ENCODE measurements around the gene TSPEAR. TPM values are rescaled to one million over a fixed set of nuclear protein-coding genes. Genes with fewer than 3 reads are reported as not detected.

The TSPEAR gene
- total RNA-seq, 4 donors from 2014 or later, result not detected

DNA sequence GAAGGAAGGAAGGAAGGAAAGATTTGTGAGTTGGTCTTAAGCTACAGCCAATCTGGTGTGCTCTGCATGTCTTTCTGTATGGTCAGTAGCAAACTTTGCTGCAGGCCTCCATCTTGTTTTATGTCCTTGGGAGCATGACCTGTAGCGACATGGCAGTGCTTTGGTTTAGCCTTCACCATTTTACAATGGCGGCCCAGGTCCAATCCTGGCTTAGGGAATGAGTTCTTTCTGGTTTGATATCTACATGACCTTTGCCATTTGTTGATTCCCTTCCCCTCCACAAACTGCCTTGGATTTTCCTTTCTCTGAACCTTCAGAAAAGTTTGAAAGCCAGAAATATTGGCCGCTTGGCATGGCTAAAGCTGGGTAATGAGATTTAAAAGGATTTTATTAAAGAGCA, 30.5 kb upstream of the TSPEAR start:
- Histone ChIP-seq H3K4me1 (no peaks in the 10 kb centered on the region), H3K4me3 (no peak overlapping the region), H3K9me3 (peaks cover 0 to 35% (median 9%) of the 10 kb centered on the region in 4 donors), H3K27me3 (no peaks in the 10 kb centered on the region), H3K27ac (no peak overlapping the region), H3K36me3 (no peaks in the 10 kb centered on the region)
- no peak for TF ChIP-seq POLR2A (IDR thresholded peaks at IDR 0.05)
- no peak for DNase-seq (ENCODE audit: low spot score in 2 of 2)
- WGBS, 2 donors, result 90 to 92% methylated on average over 3 of the region's 3 CpGs

DNA sequence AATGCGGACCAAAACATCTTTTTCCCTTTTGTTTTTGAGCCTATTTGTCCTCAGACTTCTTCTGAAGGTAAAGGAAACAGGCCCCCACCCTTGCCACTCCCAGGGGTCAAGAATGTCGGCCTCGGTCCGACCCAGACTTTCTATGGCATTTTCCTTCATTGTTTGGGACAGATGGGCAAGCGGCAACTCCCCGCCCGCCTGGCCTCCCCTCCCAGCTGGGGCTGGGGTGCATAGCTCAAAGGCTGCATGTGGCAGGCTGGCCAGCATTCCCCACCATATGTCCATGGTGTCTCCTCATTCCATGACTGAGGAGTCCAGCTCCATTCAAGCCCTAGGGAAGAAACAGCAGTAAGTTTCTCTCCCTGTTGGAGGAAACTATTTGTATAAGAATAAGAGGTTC, 29.4 kb upstream of the TSPEAR start:
- Histone ChIP-seq H3K4me3 (no peak overlapping the region), H3K27ac (no peak overlapping the region), H3K4me1 (no peaks in the 10 kb centered on the region), H3K9me3 (peaks cover 0 to 47% (median 9%) of the 10 kb centered on the region in 4 donors), H3K27me3 (no peaks in the 10 kb centered on the region), H3K36me3 (no peaks in the 10 kb centered on the region)
- 87% methylated on average over 7 of the region's 7 CpGs for WGBS, 2 donors
- TF ChIP-seq, protein P1, sequence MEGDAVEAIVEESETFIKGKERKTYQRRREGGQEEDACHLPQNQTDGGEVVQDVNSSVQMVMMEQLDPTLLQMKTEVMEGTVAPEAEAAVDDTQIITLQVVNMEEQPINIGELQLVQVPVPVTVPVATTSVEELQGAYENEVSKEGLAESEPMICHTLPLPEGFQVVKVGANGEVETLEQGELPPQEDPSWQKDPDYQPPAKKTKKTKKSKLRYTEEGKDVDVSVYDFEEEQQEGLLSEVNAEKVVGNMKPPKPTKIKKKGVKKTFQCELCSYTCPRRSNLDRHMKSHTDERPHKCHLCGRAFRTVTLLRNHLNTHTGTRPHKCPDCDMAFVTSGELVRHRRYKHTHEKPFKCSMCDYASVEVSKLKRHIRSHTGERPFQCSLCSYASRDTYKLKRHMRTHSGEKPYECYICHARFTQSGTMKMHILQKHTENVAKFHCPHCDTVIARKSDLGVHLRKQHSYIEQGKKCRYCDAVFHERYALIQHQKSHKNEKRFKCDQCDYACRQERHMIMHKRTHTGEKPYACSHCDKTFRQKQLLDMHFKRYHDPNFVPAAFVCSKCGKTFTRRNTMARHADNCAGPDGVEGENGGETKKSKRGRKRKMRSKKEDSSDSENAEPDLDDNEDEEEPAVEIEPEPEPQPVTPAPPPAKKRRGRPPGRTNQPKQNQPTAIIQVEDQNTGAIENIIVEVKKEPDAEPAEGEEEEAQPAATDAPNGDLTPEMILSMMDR (IDR thresholded peaks at IDR 0.05), result no peak
- TF ChIP-seq POLR2A (IDR thresholded peaks at IDR 0.05) (no peak), EP300 (IDR thresholded peaks at IDR 0.05) (no peak)
- DNase-seq (ENCODE audit: low spot score in 2 of 2), result no peak

DNA sequence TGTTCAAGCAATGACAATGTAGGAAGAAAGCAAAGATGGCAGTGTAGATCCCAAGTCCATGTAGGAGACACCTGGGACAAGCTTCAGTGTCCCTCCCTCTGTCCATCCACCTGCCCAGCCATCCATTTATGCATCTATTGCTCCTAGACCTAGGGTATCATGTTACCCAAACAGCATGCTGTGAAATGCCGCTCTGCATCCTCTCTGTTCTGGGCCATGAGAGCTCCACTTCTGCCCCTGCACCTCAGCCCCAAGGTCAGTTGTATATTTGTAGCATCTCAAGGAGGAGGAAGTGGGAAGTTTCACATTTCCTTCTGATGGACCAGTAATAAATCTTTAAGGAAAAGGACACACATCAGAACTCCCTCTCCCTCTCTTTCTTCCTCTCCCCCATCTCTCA, 27.9 kb upstream of the TSPEAR start:
- peaks cover 0 to 60% (median 9%) of the 10 kb centered on the region in 4 donors for H3K9me3 ChIP-seq
- H3K36me3 ChIP-seq, result no peaks in the 10 kb centered on the region
- no peak for DNase-seq (ENCODE audit: low spot score in 2 of 2)
- no peak for TF ChIP-seq EP300 (IDR thresholded peaks at IDR 0.05)
- TF ChIP-seq, protein P1 (IDR thresholded peaks at IDR 0.05), result no peak
- H3K4me1 ChIP-seq, result no peaks in the 10 kb centered on the region
- no peak overlapping the region for H3K4me3 ChIP-seq
- no peak overlapping the region for H3K27ac ChIP-seq
- no peaks in the 10 kb centered on the region for H3K27me3 ChIP-seq
- 95 to 100% methylated on average over 1 of the region's 1 CpG for WGBS, 2 donors

DNA sequence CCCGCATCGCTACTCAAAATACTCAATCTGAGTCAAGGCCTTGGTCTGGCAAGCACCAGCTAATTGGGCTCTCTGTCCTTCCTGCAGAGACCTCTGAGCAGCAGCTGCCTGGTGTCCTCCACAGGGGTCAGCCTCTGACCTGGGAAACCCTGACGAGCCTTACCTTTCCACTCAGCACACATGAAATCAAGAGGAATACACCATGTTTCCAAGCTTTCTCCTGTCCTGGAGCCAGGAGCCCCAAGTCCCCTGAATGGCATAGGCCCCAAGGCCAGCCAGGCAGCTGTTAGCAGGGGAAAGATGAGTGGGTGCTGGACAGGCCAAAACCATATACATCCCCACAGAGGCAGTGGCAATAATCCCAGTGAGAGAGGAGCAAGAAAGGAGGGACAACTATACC, 27.2 kb upstream of the TSPEAR start:
- peaks cover 0 to 60% (median 9%) of the 10 kb centered on the region in 4 donors for H3K9me3 ChIP-seq
- no peak overlapping the region for H3K27ac ChIP-seq
- DNase-seq (ENCODE audit: low spot score in 2 of 2), result no peak
- TF ChIP-seq EP300 (IDR thresholded peaks at IDR 0.05) (no peak), POLR2A (IDR thresholded peaks at IDR 0.05) (no peak)
- TF ChIP-seq, protein P1 (IDR thresholded peaks at IDR 0.05), result no peak
- H3K4me1 ChIP-seq, result no peaks in the 10 kb centered on the region
- H3K36me3 ChIP-seq, result no peaks in the 10 kb centered on the region
- H3K4me3 ChIP-seq, result no peak overlapping the region
- H3K27me3 ChIP-seq, result no peaks in the 10 kb centered on the region
- WGBS, 2 donors, result 94 to 97% methylated on average over 3 of the region's 3 CpGs

DNA sequence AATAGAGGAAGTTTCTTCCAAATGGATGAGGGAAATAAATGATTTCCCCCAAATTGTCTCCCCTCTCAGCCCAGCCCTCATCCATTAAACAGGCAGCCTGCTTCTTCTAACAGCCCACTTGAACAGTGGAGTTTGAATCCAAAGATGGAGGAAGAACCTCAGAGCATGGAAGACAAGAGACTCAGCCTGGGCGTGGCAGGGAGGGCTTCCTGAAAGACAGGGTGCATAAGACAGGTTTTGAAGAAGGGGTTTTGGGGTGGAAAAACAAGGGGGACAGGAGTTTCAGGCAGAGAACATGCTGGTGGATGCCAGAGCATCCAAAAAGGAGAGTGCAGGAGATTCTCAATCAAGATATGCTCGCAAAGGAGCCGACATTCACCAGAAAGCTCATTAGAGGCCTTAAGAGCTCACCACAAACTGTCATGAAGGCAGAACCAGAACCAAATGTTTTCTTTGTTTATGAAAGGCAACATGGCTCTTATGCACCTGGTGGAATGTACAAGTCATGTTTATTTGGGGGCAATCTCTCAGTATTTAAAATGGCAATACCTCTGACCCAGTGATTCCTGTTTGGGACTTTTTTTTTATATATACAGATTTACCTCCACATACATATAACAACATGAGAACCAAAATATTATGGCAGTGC, 26.5 kb upstream of the TSPEAR start:
- H3K27me3 ChIP-seq, result no peaks in the 10 kb centered on the region
- H3K27ac ChIP-seq, result no peak overlapping the region
- no peak for DNase-seq (ENCODE audit: low spot score in 2 of 2)
- WGBS, 2 donors, result 69 to 79% methylated on average over 3 of the region's 3 CpGs
- TF ChIP-seq EP300 (IDR thresholded peaks at IDR 0.05), result no peak
- no peak overlapping the region for H3K4me3 ChIP-seq
- peaks cover 0 to 60% (median 9%) of the 10 kb centered on the region in 4 donors for H3K9me3 ChIP-seq
- H3K36me3 ChIP-seq, result no peaks in the 10 kb centered on the region
- H3K4me1 ChIP-seq, result no peaks in the 10 kb centered on the region

DNA sequence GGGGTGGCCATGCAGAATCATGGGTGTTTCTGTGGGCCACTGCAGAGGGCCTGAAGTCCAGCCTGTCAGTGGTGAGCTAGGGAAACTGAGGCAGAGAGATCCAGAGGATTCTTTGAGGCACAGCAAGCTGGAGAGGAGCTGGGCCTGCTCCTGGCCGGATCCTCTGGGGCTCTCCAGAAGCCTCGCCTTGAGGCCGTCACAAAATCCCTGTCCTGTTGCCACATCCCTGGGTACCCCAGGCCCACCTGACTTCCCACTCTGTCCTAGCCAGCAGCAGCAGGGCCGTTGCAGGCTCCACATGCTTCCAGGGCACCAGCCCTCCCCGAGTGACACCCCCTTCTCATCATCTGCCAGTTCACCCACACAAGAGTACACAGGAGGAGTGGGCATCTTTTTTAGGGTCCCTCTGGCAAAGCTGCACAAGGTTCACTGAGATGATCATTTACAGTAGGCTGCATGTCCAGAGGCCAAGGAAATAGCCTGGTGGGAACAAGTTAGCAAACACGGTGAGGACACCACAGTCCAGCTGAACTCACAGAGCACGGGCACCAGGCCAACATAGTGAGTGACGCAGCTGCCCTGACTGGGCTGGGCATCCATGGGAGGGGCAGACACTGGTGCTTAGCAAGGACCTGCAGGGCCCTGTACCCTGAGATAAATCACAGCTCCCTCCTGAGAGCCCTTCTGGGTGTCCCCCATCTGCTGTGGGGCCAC, 25.1 kb upstream of the TSPEAR start:
- no peaks in the 10 kb centered on the region for H3K36me3 ChIP-seq
- no peak overlapping the region for H3K4me3 ChIP-seq
- TF ChIP-seq, protein P1 (IDR thresholded peaks at IDR 0.05), result no peak
- H3K4me1 ChIP-seq, result no peaks in the 10 kb centered on the region
- peaks cover 0 to 60% (median 9%) of the 10 kb centered on the region in 4 donors for H3K9me3 ChIP-seq
- WGBS, 2 donors, result 89 to 90% methylated on average over 7 to 8 of the region's 8 CpGs
- H3K27me3 ChIP-seq, result no peaks in the 10 kb centered on the region
- DNase-seq (ENCODE audit: low spot score in 2 of 2), result no peak
- no peak overlapping the region for H3K27ac ChIP-seq
